Stimulated activated CD4-positive, alpha-beta T cell treated with anti-CD3 and anti-CD28 coated beads, Interleukin-12 subunit alpha, Interleukin-12 subunit beta, amount 100 ng/mL, for 24 hours (primary cell): Measurements from ENCODE around the gene NOG.

Source experiments
- DNase-seq, 2 experiments: peaks; one replicate each; pipeline ENCODE4 v3.0.0-alpha.2; 2020; ENCODE audit warnings: low read depth in 2 of 2

NOG gene

GRCh38 chr17:56593646-56594319 lies at the start of gene NOG:
Gene NOG (plus strand): TSS chr17:56593699. CDS start chr17:56594224, 525 bp downstream.
- peak in 1 of 2 experiments; percentile 21 for DNase-seq

- no peak for DNase-seq
These were observed 48.4 kb upstream of the NOG start for GRCh38 chr17:56545106-56545505.

GRCh38 chr17:56545930-56546329 lies 47.6 kb upstream of the NOG start:
- DNase-seq, result no peak

- no peak for DNase-seq
These were observed 44.8 kb upstream of the NOG start for GRCh38 chr17:56548661-56549060.

- DNase-seq, result no peak
These were observed 44.0 kb upstream of the NOG start for GRCh38 chr17:56549501-56549900.

GRCh38 chr17:56557682-56558081 lies 35.8 kb upstream of the NOG start:
- no peak for DNase-seq

GRCh38 chr17:56558088-56558487 lies 35.4 kb upstream of the NOG start:
- DNase-seq, result no peak

- DNase-seq, result no peak
These were observed 23.3 kb upstream of the NOG start for GRCh38 chr17:56570199-56570598.

GRCh38 chr17:56571456-56571855 lies 22.0 kb upstream of the NOG start:
- no peak for DNase-seq

GRCh38 chr17:56577190-56577842 lies 16.2 kb upstream of the NOG start:
- no peak for DNase-seq

- no peak for DNase-seq
These were observed 15.7 kb upstream of the NOG start for GRCh38 chr17:56577843-56578204.

GRCh38 chr17:56581635-56582627 lies 11.6 kb upstream of the NOG start:
- no peak for DNase-seq

- no peak for DNase-seq
These were observed 9.7 kb upstream of the NOG start for GRCh38 chr17:56583772-56584171.

- DNase-seq, result no peak
These were observed 6.2 kb upstream of the NOG start for GRCh38 chr17:56587298-56587697.

- peak in 1 of 2 experiments; percentile 55 for DNase-seq
These were observed 913 bp upstream of the NOG start for GRCh38 chr17:56592487-56593085.

- DNase-seq, result peak in 1 of 2 experiments; percentile 31
These were observed 333 bp upstream of the NOG start for GRCh38 chr17:56593086-56593645.

GRCh38 chr17:56594320-56595107 lies 1.0 kb downstream of the NOG start:
- DNase-seq, result peak in 1 of 2 experiments; percentile 11

- no peak for DNase-seq
These were observed 1.6 kb downstream of the NOG start for GRCh38 chr17:56595108-56595418.

- DNase-seq, result peak in 1 of 2 experiments; percentile 8
These were observed 2.6 kb downstream of the NOG start for GRCh38 chr17:56595831-56596690.
